GM06990 (cell line): ENCODE results near the gene OPN5.

Source experiments
- DNase-seq: peaks from one replicate; pipeline ENCODE4 v3.0.0-alpha.2; 2011; ENCODE audit not compliant: insufficient read length; ENCODE audit errors: extremely low read depth
- H3K27me3 ChIP-seq: replicated peaks from 2 replicates; pipeline ENCODE4 v1.6.0; 2011; ENCODE audit warnings: low read length; ENCODE audit not compliant: control insufficient read depth, insufficient read depth
- H3K36me3 ChIP-seq: 2 replicates; pipeline ENCODE4 v1.5.1; 2011; ENCODE audit warnings: low read length; ENCODE audit not compliant: control insufficient read depth, insufficient read depth
- H3K4me3 ChIP-seq: replicated peaks from 2 replicates; pipeline ENCODE4 v1.5.1; 2011; ENCODE audit warnings: low read depth, mild to moderate bottlenecking, control low read depth, low read length
- TF ChIP-seq, protein P1 (sequence below): IDR thresholded peaks from 2 replicates; pipeline ENCODE4 v1.5.1; 2011; ENCODE audit warnings: low read length, control low read depth, mild to moderate bottlenecking, inconsistent platforms; ENCODE audit not compliant: insufficient read depth, poor library complexity, severe bottlenecking

Gene OPN5

DNA sequence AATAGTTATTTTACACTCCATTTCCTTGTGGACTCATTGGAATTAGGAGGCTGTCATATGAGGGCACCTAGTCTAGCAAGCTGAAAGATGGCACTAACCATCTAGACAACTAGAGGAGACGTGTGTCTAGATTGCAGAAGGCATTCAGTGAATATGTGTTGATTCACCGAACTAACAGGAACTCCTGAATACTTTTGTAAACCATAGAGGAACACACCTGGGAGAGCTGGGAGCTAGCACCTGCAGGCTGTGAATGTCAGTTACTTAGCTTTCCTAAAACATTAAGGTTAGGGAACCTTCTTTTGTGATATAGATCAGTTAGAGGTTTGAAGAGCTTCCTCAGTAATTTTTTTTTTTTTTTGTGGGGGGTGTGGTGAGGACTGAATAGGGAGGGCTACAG is 7.7 kb downstream of the OPN5 start:
- Histone ChIP-seq H3K4me3 (no peak overlapping the region), H3K36me3 (no peaks in the 10 kb centered on the region), H3K27me3 (no peaks in the 10 kb centered on the region; the same call in 1 of the 2 replicates)
- TF ChIP-seq, protein P1, sequence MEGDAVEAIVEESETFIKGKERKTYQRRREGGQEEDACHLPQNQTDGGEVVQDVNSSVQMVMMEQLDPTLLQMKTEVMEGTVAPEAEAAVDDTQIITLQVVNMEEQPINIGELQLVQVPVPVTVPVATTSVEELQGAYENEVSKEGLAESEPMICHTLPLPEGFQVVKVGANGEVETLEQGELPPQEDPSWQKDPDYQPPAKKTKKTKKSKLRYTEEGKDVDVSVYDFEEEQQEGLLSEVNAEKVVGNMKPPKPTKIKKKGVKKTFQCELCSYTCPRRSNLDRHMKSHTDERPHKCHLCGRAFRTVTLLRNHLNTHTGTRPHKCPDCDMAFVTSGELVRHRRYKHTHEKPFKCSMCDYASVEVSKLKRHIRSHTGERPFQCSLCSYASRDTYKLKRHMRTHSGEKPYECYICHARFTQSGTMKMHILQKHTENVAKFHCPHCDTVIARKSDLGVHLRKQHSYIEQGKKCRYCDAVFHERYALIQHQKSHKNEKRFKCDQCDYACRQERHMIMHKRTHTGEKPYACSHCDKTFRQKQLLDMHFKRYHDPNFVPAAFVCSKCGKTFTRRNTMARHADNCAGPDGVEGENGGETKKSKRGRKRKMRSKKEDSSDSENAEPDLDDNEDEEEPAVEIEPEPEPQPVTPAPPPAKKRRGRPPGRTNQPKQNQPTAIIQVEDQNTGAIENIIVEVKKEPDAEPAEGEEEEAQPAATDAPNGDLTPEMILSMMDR, result no peak
- DNase-seq, result no peak

DNA sequence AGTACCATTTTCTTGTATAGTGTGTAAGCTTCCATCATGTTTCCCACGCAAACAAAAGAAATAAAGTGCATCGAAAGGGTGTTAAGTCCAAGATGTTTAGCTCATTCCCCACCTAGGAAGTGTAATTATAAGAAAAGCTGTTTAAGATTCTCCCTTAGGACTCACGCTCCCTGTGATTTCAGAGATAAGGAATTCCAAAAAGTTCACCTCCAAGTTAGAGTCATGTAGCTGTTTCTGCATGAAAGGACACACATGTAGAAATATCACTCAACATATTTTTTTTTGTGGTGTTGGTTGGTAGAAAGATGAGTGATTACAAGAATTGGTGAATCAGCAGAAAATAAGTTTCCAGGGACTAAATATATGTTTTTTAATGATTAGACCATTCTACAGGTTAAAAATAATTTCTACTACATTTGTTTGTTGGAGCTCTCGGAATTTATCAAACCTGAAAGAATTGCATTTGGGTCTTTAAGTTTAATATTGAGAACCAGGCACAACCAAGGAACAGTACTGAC is 10.4 kb downstream of the OPN5 start:
- TF ChIP-seq, protein P1, result no peak

DNA sequence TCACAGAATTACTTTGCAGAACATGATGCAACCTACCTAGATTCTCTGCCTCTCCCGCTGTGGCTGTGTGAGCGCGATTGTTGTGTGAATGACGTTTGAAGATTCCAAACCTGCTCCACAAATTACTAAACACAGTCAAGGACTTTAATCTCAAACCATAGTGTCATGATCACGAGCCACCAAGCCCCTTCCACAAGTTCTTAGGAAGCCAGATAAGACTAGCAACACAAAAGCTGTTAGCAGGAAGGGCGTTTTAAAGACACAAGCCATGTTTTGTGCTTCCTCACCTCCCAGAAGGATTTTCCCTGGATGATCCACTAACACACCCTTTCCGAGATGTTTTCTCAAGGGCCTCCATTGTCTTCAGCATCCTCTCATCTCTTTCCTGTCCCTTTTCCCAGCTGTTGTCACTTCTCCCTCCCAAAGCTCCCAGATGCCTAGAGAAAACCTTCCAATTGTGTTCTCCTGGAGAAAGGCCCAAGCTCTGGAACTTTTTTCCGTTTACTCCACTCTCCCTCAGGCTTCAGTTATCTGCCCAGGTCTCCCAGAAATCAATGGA is 12.8 kb downstream of the OPN5 start:
- DNase-seq, result no peak
- no peak overlapping the region for H3K4me3 ChIP-seq
- no peaks in the 10 kb centered on the region for H3K27me3 ChIP-seq
- H3K36me3 ChIP-seq, result no peaks in the 10 kb centered on the region
- TF ChIP-seq, protein P1, result no peak

More for the DNA sequence above, 10.4 kb downstream of the OPN5 start:
- no peaks in the 10 kb centered on the region for H3K36me3 ChIP-seq
- DNase-seq, result no peak
- H3K27me3 ChIP-seq, result no peaks in the 10 kb centered on the region; the same call in 1 of the 2 replicates
- no peak overlapping the region for H3K4me3 ChIP-seq

DNA sequence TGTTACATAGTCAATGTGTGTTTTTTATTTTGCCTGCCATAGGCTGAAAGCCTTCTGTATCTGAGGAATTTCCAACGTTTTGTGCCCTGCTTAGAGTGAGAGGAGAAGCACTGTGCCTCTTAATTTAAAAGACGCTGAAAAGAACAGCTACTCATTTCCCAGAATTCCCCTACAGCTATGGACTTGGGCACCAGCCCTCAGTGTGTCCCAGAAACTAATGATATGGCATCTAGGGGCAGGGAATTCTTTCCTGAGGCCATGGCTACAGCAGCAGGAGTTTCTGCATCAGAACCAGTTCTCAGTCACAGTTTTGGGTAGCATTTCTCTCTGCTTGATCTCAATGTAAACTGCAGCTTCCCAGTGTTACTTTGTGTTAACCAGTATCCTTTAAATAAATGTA is 20.2 kb downstream of the OPN5 start:
- TF ChIP-seq, protein P1, result no peak

GRCh38 chr6:47804821-47805220 is 23.0 kb downstream of the OPN5 start:
- TF ChIP-seq, protein P1, result no peak
- no peaks in the 10 kb centered on the region for H3K27me3 ChIP-seq

More for the DNA sequence above, 20.2 kb downstream of the OPN5 start:
- no peaks in the 10 kb centered on the region for H3K36me3 ChIP-seq
- H3K4me3 ChIP-seq, result no peak overlapping the region
- no peak for DNase-seq
- H3K27me3 ChIP-seq, result no peaks in the 10 kb centered on the region

DNA sequence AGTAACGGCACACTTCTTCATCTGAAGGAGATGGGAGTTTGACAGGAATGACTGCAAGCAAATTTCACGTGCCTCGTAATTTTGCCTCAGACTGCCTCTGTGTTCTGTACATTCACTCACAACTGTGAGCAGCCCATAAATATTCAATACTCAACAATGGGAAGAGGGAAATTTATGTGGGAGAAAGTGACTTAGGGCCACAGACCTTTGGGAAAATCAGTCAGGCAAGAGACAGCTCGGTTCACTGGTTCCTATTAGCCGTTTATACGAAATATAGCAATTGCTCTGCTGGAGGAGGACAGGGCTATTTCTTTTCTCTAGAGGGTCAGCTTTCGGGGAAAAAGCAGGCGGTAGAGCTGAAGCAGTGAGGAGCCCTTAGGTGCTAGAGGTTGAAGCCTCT is 28.0 kb downstream of the OPN5 start:
- no peak for DNase-seq
- Histone ChIP-seq H3K4me3 (no peak overlapping the region), H3K36me3 (no peaks in the 10 kb centered on the region), H3K27me3 (no peaks in the 10 kb centered on the region; the same call in 1 of the 2 replicates)
- TF ChIP-seq, protein P1, result no peak

More at GRCh38 chr6:47804821-47805220, 23.0 kb downstream of the OPN5 start:
- H3K4me3 ChIP-seq, result no peak overlapping the region
- no peak for DNase-seq
- no peaks in the 10 kb centered on the region for H3K36me3 ChIP-seq
